ENCODE data around the gene PLEKHA1.

GRCh38 chr10:122419876-122420623, 45.5 kb downstream of the PLEKHA1 start:
- TF ChIP-seq CTCF (conservative IDR thresholded peaks at IDR 0.05 in 1 of 2, IDR thresholded peaks at IDR 0.05 in 1 of 2; ENCODE audit: extremely low read depth in 1 of 2, insufficient read depth in 1 of 2, low read depth in 1 of 2, low read length in 2 of 2) (no peak), EZH2 (IDR thresholded peaks at IDR 0.05; ENCODE audit: borderline replicate concordance, low read length) (no peak)
